Skeletal muscle cell (primary cell): ENCODE data around the gene PAX8.
"Not testable (repeated sequence)": the region's sequence is repeated elsewhere in the genome, so short reads cannot be mapped to it uniquely, and the experiment has no call there.

Experiments
- DNase-seq: peaks from one replicate; pipeline ENCODE4 v3.0.0-alpha.2; 2010; ENCODE audit warnings: low read depth
- H3K4me3 ChIP-seq: 2 replicates; pipeline ENCODE4 v1.5.1; 2011; ENCODE audit warnings: low read depth, mild to moderate bottlenecking, control low read depth, low read length, moderate library complexity

The PAX8 gene

GRCh38 chr2:113240915-113241911 is 37.5 kb downstream of the PAX8 start:
- no peak overlapping the region for H3K4me3 ChIP-seq
- peak; percentile 100 for DNase-seq

GRCh38 chr2:113240150-113240914 is 38.4 kb downstream of the PAX8 start:
- peak; percentile 93 for DNase-seq

GRCh38 chr2:113238871-113239839 is 39.6 kb downstream of the PAX8 start:
- H3K4me3 ChIP-seq, result no peak overlapping the region
- DNase-seq, result no peak

More at GRCh38 chr2:113240150-113240914, 38.4 kb downstream of the PAX8 start:
- no peak overlapping the region for H3K4me3 ChIP-seq

- no peak overlapping the region for H3K4me3 ChIP-seq
- no peak for DNase-seq
Measured at GRCh38 chr2:113237604-113238160, 41.0 kb downstream of the PAX8 start.

- peak overlapping the region; percentile 54 for H3K4me3 ChIP-seq
- DNase-seq, result no peak
Measured at GRCh38 chr2:113236367-113237159, 42.2 kb downstream of the PAX8 start.

GRCh38 chr2:113235347-113236226 is 43.1 kb downstream of the PAX8 start:
- not testable (repeated sequence) for DNase-seq
- peak overlapping the region; percentile 54 for H3K4me3 ChIP-seq

GRCh38 chr2:113234721-113235346 is 43.9 kb downstream of the PAX8 start:
- no peak for DNase-seq
- peak overlapping the region; percentile 54 for H3K4me3 ChIP-seq

GRCh38 chr2:113233593-113234550 is 44.8 kb downstream of the PAX8 start:
- DNase-seq, result no peak
- no peak overlapping the region for H3K4me3 ChIP-seq

- H3K4me3 ChIP-seq, result no peak overlapping the region
Measured at GRCh38 chr2:113232740-113233139, 46.0 kb downstream of the PAX8 start.

GRCh38 chr2:113232123-113232522 is 46.6 kb downstream of the PAX8 start:
- H3K4me3 ChIP-seq, result no peak overlapping the region
- no peak for DNase-seq

More at GRCh38 chr2:113232740-113233139, 46.0 kb downstream of the PAX8 start:
- DNase-seq, result no peak

- no peak for DNase-seq
- no peak overlapping the region for H3K4me3 ChIP-seq
Measured at GRCh38 chr2:113231064-113231463, 47.7 kb downstream of the PAX8 start.

- H3K4me3 ChIP-seq, result no peak overlapping the region
- DNase-seq, result no peak
Measured at GRCh38 chr2:113230531-113230930, 48.2 kb downstream of the PAX8 start.

GRCh38 chr2:113229795-113230194 is 48.9 kb downstream of the PAX8 start:
- no peak overlapping the region for H3K4me3 ChIP-seq
- no peak for DNase-seq

GRCh38 chr2:113228991-113229716 is 49.6 kb downstream of the PAX8 start:
- no peak for DNase-seq
- H3K4me3 ChIP-seq, result no peak overlapping the region

- no peak for DNase-seq
- no peak overlapping the region for H3K4me3 ChIP-seq
Measured at GRCh38 chr2:113228351-113228750, 50.4 kb downstream of the PAX8 start.
